HepG2 (cell line): ENCODE results near the gene SMTNL1. TPM values are rescaled to one million over a fixed set of nuclear protein-coding genes. Genes with fewer than 3 reads are reported as not detected.

ENCODE experiments used
- ATAC-seq: fragments of 200-7000 bp; cut with Tn5 transposase; 3 replicates; pipeline ENCODE4 v1.9.1; 2020; ENCODE audit warnings: mild to moderate bottlenecking, moderate library complexity
- BruUV-seq: library from RNA; stranded (reverse); fragments of 400-500 nt; replicated peaks from 2 replicates; lab custom pipeline; 2021; lab: Mats Ljungman, UMichigan
- CTCF ChIA-PET: fragments of 300-600 bp; formaldehyde crosslinking; extraction: SDS; loops from one replicate; lab custom pipeline; 2021; ENCODE audit warnings: low total read pairs, inconsistent platforms, low intra/inter-chr PET ratio; lab: Yijun Ruan, JAX
- POLR2A ChIA-PET: fragments of 350-600 bp; sonication (Branson Sonifier 250); formaldehyde crosslinking; loops from one replicate; lab custom pipeline; 2020; ENCODE audit warnings: antibody characterized with exemption, inconsistent platforms; lab: Yijun Ruan, JAX
- DNase-seq: peaks from one replicate; pipeline ENCODE4 v3.0.0-alpha.2; 2015; ENCODE audit warnings: low spot score
- FAIRE-seq: peaks from 3 replicates; lab custom pipeline; 2011; peaks lifted over from hg19 to GRCh38; lab: Jason Lieb, UNC
- H2AFZ ChIP-seq: one replicate; pipeline ENCODE4 v1.6.1; 2011; ENCODE audit warnings: low read length, inconsistent platforms
- H3K27ac ChIP-seq: fragments of 300-600 bp; 3 replicates; pipeline ENCODE4 v1.8.0; 2011; ENCODE audit warnings: mixed run types, mild to moderate bottlenecking, mixed read lengths, low read length, inconsistent platforms; ENCODE audit not compliant: insufficient read depth; ENCODE audit errors: extremely low read length
- H3K27me3 ChIP-seq, 2 experiments: fragments of 200-600 bp in 1 of 2; 2 replicates in 1 of 2; 3 replicates in 1 of 2; pipeline versions ENCODE4 v1.6.0 to v1.8.0; 2011; ENCODE audit warnings: low read length in 2 of 2, mild to moderate bottlenecking in 2 of 2, moderate library complexity in 2 of 2, inconsistent platforms in 1 of 2; ENCODE audit not compliant: insufficient read depth in 2 of 2, control insufficient read depth in 1 of 2
- H3K36me3 ChIP-seq, 2 experiments: fragments of 200-600 bp in 1 of 2; replicated peaks in 1 of 2; 2 replicates in 1 of 2; 3 replicates in 1 of 2; pipeline versions ENCODE4 v1.5.1 to v1.8.0; 2011; ENCODE audit warnings: low read length in 2 of 2, inconsistent platforms in 1 of 2; ENCODE audit not compliant: insufficient read depth in 2 of 2, control insufficient read depth in 1 of 2
- H3K4me1 ChIP-seq: 2 replicates; pipeline ENCODE4 v1.5.1; 2012; ENCODE audit warnings: low read length, inconsistent platforms; ENCODE audit not compliant: insufficient read depth
- H3K4me2 ChIP-seq: 2 replicates; pipeline ENCODE4 v1.6.0; 2011; ENCODE audit warnings: low read depth, low read length, inconsistent platforms
- H3K4me3 ChIP-seq, 3 experiments: fragments of 200-600 bp in 1 of 3; sonication (generic), shearing (Covaris generic) in 1 of 3; replicated peaks in 1 of 3; 2 replicates each; pipeline ENCODE4 v1.5.1; 2011 to 2016; ENCODE audit warnings: low read length in 3 of 3, inconsistent platforms in 2 of 3, low read depth in 2 of 3, mild to moderate bottlenecking in 2 of 3, control low read depth in 1 of 3, mixed read lengths in 1 of 3; ENCODE audit not compliant: insufficient read depth in 1 of 3
- H3K79me2 ChIP-seq: one replicate; pipeline ENCODE4 v1.6.1; 2011; ENCODE audit warnings: low read length, inconsistent platforms; ENCODE audit not compliant: insufficient read depth
- H3K9ac ChIP-seq: 2 replicates; pipeline ENCODE4 v1.6.0; 2011; ENCODE audit warnings: mild to moderate bottlenecking, low read depth, low read length, inconsistent platforms; ENCODE audit not compliant: insufficient read depth
- H3K9me3 ChIP-seq: 2 replicates; pipeline ENCODE4 v1.5.1; 2012; ENCODE audit warnings: mild to moderate bottlenecking, low read length
- H4K20me1 ChIP-seq: 2 replicates; pipeline ENCODE4 v1.6.0; 2011; ENCODE audit warnings: inconsistent platforms, mild to moderate bottlenecking, low read length, moderate library complexity; ENCODE audit not compliant: insufficient read depth
- ATF6 ChIP-seq: sonication (generic); formaldehyde crosslinking; conservative IDR thresholded peaks from 2 replicates; pipeline ENCODE4 v1.4.0; 2020; ENCODE audit warnings: missing genetic modification reagents
- GABPA ChIP-seq, 2 experiments: IDR thresholded peaks; 2 replicates each; pipeline ENCODE4 v1.6.1; 2011 to 2016; ENCODE audit warnings: low read depth in 2 of 2, low read length in 1 of 2, missing biosample characterization in 1 of 2, missing genetic modification characterization in 1 of 2
- LCORL ChIP-seq, 2 experiments: fragments of 450-650 bp in 1 of 2; sonication (generic) in 1 of 2; formaldehyde crosslinking in 1 of 2; IDR thresholded peaks; 2 replicates each; pipeline versions ENCODE4 v1.5.0 to v1.6.1; 2017 to 2020; ENCODE audit warnings: antibody characterized with exemption in 1 of 2, missing genetic modification reagents in 1 of 2
- MBNL3 ChIP-seq: fragments of 250-450 bp; sonication (Bioruptor Pico); conservative IDR thresholded peaks from 2 replicates; pipeline ENCODE4 v1.8.0; 2022; ENCODE audit warnings: mild to moderate bottlenecking, inconsistent platforms
- MEIS1 ChIP-seq: sonication (generic); formaldehyde crosslinking; IDR thresholded peaks from 2 replicates; pipeline ENCODE4 v1.9.0; 2021; ENCODE audit warnings: mild to moderate bottlenecking, missing genetic modification reagents, moderate library complexity, borderline replicate concordance
- PPARG ChIP-seq: conservative IDR thresholded peaks from 2 replicates; pipeline ENCODE4 v1.6.1; 2016; ENCODE audit warnings: missing biosample characterization, missing genetic modification reagents
- SIX1 ChIP-seq: sonication (generic); formaldehyde crosslinking; IDR thresholded peaks from 2 replicates; pipeline ENCODE4 v1.4.0; 2020; ENCODE audit warnings: missing genetic modification reagents, borderline replicate concordance
- TBX2 ChIP-seq: sonication (generic); formaldehyde crosslinking; IDR thresholded peaks from 2 replicates; pipeline ENCODE4 v1.5.0; 2020; ENCODE audit warnings: missing genetic modification reagents, mild to moderate bottlenecking, borderline replicate concordance
- TRIM24 ChIP-seq: sonication (generic); formaldehyde crosslinking; IDR thresholded peaks from 2 replicates; pipeline ENCODE4 v1.8.0; 2022; ENCODE audit warnings: mild to moderate bottlenecking, missing genetic modification reagents
- ZFYVE20 ChIP-seq: sonication (generic); formaldehyde crosslinking; IDR thresholded peaks from 2 replicates; pipeline ENCODE4 v1.8.0; 2023; ENCODE audit warnings: low read depth, mild to moderate bottlenecking, moderate library complexity, missing genetic modification reagents, borderline replicate concordance
- ZNF350 ChIP-seq: sonication (generic); formaldehyde crosslinking; IDR thresholded peaks from 2 replicates; pipeline ENCODE4 v1.4.0; 2020; ENCODE audit warnings: mild to moderate bottlenecking, low read depth, missing genetic modification reagents, borderline replicate concordance
- ZNF451 ChIP-seq: sonication (generic); formaldehyde crosslinking; IDR thresholded peaks from 2 replicates; pipeline ENCODE4 v1.5.0; 2020; ENCODE audit warnings: mild to moderate bottlenecking, missing genetic modification reagents
- ZNF614 ChIP-seq: IDR thresholded peaks from 2 replicates; pipeline ENCODE4 v1.6.1; 2018; ENCODE audit warnings: missing biosample characterization, missing genetic modification reagents, inconsistent platforms, borderline replicate concordance
- ZNF780A ChIP-seq: sonication (generic); formaldehyde crosslinking; IDR thresholded peaks from 2 replicates; pipeline ENCODE4 v1.8.0; 2022; ENCODE audit warnings: mild to moderate bottlenecking, missing genetic modification reagents, moderate library complexity
- ZNF792 ChIP-seq: IDR thresholded peaks from 2 replicates; pipeline ENCODE4 v1.6.1; 2016
- ZNF850 ChIP-seq: sonication (generic); formaldehyde crosslinking; conservative IDR thresholded peaks from 2 replicates; pipeline ENCODE4 v1.9.0; 2021; ENCODE audit warnings: mild to moderate bottlenecking, missing genetic modification reagents
- ZSCAN12 ChIP-seq: sonication (generic); formaldehyde crosslinking; IDR thresholded peaks from 2 replicates; pipeline ENCODE4 v1.9.0; 2021; ENCODE audit warnings: mild to moderate bottlenecking, missing genetic modification reagents
- WGBS: methylation state at CpG from one replicate; pipeline ENCODE4 v1.1.6; 2017; ENCODE audit warnings: low lambda C conversion rate; 5-methylcytosine and 5-hydroxymethylcytosine counted together
- in situ Hi-C: cut with HindIII; loops from 2 replicates; pipeline ENCODE4 v1.10.0; 2017; ENCODE audit warnings: low pct_unique_long_range_greater_than_20kb; ENCODE audit not compliant: extremely low pct_ligation_motif_present
- intact Hi-C: fragments of 100-400 bp; cut with micrococcal nuclease; formaldehyde crosslinking; loops from one replicate; pipeline ENCODE4 v1.10.0; 2022; ENCODE audit not compliant: unreplicated experiment
- polyA plus RNA-seq, 8 experiments: library from polyadenylated mRNA; depleted of rRNA in 3 of 8; stranded (reverse) in 7 of 8; unstranded in 1 of 8; fragments of >200 nt; fragmentation: Illumina TruSeq in 4 of 8; extraction: Trizol in 4 of 8; gene quantifications; 2 replicates each; pipeline versions ENCODE4 v1.2.1 to v1.2.3, GENCODE V29; 2011 to 2016; ENCODE audit warnings: low read depth in 4 of 8, missing spikeins in 1 of 8, mixed read lengths in 1 of 8; ENCODE audit not compliant: insufficient read depth in 1 of 8
- total RNA-seq, 5 experiments: library from RNA; depleted of rRNA; stranded (reverse); fragments of >200 nt; fragmentation: Illumina TruSeq; extraction: Trizol; gene quantifications; 2 replicates each; pipeline ENCODE4 v1.2.3, GENCODE V29; 2016; ENCODE audit warnings: low read depth in 1 of 5

The SMTNL1 gene
- total and polyA plus RNA-seq, 2 of the 13 experiments (the other 11 are each of a cell fraction or from before 2014, with no cell fraction given): 0.04 TPM; not detected in 1

- Histone ChIP-seq H3K4me2 (no peak overlapping the region), H3K9me3 (no peaks in the 10 kb centered on the region), H3K9ac (no peak overlapping the region), H4K20me1 (no peaks in the 10 kb centered on the region), H3K4me3 (no peak overlapping the region), H2AFZ (no peak overlapping the region), H3K36me3 (no peaks in the 10 kb centered on the region), H3K27me3 (peaks cover 0 to 26% of the 10 kb centered on the region in 2 experiments; a peak in 3 of 5 replicates), H3K27ac (no peak overlapping the region), H3K4me1 (peaks cover 25% of the 10 kb centered on the region), H3K79me2 (no peaks in the 10 kb centered on the region)
- in situ Hi-C loops (no loop called here), intact Hi-C loops (no loop called here)
- BruUV-seq: no TSS peak
- ATAC-seq (no peak), DNase-seq (no peak), FAIRE-seq (no peak)
- TF ChIP-seq ZNF614 (CRISPR knock-in tag) (no peak), ZNF780A (CRISPR knock-in tag) (no peak), ATF6 (no peak), ZNF850 (CRISPR knock-in tag) (no peak), SIX1 (CRISPR knock-in tag) (no peak)
- POLR2A ChIA-PET: interaction anchor here (1.3 kb wide), 1 partner anchor 9 kb away, joined by 3 read pairs; no protein-coding TSS in a partner anchor
- CTCF ChIA-PET: no interaction called here
- WGBS: 22% methylated on average over 4 of the region's 4 CpGs
Observed at GRCh38 chr11:57542582-57542981, 5.2 kb downstream of the SMTNL1 start.

GRCh38 chr11:57543593-57543992 lies 6.2 kb downstream of the SMTNL1 start:
- Histone ChIP-seq H3K36me3 (no peaks in the 10 kb centered on the region), H3K27ac (no peak overlapping the region), H3K4me3 (peak overlapping the region in 1 of 3 experiments; percentile 30; a peak in 1 of 6 replicates), H4K20me1 (no peaks in the 10 kb centered on the region), H3K4me1 (peaks cover 28% of the 10 kb centered on the region), H2AFZ (no peak overlapping the region), H3K27me3 (peaks cover 0 to 19% of the 10 kb centered on the region in 2 experiments; a peak in 3 of 5 replicates), H3K79me2 (no peaks in the 10 kb centered on the region), H3K9ac (no peak overlapping the region), H3K4me2 (peak overlapping the region; percentile 43; the same call in 1 of the 2 replicates), H3K9me3 (no peaks in the 10 kb centered on the region)
- intact Hi-C loops (no loop called here), in situ Hi-C loops (no loop called here)
- ChIA-PET POLR2A (no interaction called here), CTCF (no interaction called here)
- no TSS peak for BruUV-seq
- DNase-seq (no peak), FAIRE-seq (no peak), ATAC-seq (peak; percentile 13; the same call in 2 of the 3 replicates)
- TF ChIP-seq MBNL3 (CRISPR knock-in tag) (no peak), ZNF350 (CRISPR knock-in tag) (no peak), ZFYVE20 (CRISPR knock-in tag) (no peak), TRIM24 (CRISPR knock-in tag) (no peak), GABPA (IDR thresholded peaks at IDR 0.05; ENCODE audit: low read depth, low read length) (no peak), GABPA (CRISPR knock-in tag; IDR thresholded peaks at IDR 0.05; ENCODE audit: low read depth) (no peak), ZNF792 (CRISPR knock-in tag) (no peak), ZSCAN12 (no peak), TBX2 (CRISPR knock-in tag) (no peak), ZNF451 (no peak), LCORL (IDR thresholded peaks at IDR 0.05) (no peak), LCORL (CRISPR knock-in tag; IDR thresholded peaks at IDR 0.05) (no peak), MEIS1 (CRISPR knock-in tag) (no peak), PPARG (CRISPR knock-in tag) (no peak)
- WGBS: 14% methylated on average over 5 of the region's 6 CpGs
